Measurements from ENCODE around the gene ANK2. TPM values are rescaled to one million over a fixed set of nuclear protein-coding genes. Genes with fewer than 3 reads are reported as not detected.
"Not testable (repeated sequence)": the region's sequence is repeated elsewhere in the genome, so short reads cannot be mapped to it uniquely, and the experiment has no call there.

The ANK2 gene
- total RNA-seq, 1 experiment from 2014 or later, result 22.5 TPM

DNA sequence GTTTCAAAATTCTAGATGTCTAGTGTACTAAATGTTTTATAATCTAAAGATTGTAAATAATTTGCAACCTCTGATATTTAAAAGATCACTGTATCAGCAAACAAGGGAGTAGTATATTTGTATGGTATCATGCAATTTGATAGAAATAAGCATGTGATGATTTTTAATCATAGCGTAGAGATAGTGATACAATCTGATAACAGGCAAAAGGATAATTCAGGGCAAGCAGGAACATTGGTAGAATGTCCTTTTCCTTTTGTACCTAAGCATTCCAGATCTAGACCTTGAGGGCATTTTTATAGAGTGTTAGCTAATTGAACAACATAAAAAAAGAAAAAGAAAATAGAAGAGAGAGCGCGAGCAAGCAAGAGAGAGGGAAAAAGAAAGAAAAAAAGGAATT, 1.4 kb downstream of the ANK2 start:
- DNase-seq (ENCODE audit: extremely low read depth, low read depth), result no peak

DNA sequence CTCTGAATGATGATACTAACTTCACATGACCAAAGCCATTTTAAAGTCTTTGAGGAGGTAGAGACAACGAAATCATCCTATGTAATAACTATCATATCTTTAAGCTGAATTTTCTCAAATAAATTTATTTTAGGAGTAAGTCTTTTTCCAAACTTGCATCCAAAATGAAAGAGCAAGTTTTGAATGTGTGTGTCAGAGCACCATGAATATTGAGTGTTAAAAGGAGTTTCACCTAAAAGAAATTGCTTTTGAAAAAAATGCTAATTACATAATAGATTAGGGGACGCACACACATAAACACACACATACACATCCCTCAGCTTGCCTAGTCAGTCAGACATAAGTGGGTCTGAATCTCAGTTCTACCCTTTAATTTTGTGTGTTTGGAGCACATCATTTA, 1.9 kb downstream of the ANK2 start:
- no peak for DNase-seq (ENCODE audit: extremely low read depth, low read depth)

DNA sequence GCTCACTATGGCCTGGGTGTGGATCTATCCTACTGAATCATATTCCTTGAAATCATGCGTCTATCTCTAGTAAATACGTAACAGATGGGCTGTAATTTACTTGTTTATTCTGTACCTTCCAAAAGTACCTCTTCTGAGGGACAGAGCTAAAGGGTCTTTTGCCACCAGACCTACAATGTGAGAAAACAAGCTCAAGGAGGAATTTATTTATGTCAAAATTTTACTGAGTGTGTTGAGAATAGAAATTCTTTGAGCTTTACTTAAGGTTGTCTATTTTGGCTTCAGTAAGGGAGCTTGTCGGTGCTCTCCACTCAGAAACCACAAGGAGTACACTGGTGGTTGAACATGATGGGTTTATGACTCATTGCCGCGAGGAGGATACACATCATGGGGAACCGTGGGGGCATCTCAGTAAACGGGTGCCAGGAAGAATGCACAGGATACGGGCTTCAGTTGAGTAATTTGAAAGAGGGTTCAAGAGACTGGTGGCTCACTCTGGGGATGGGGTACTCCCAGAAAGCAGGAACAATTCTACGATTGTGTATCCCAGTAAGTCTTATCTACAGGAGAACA, 3.0 kb downstream of the ANK2 start:
- no peak for DNase-seq (ENCODE audit: extremely low read depth, low read depth)

DNA sequence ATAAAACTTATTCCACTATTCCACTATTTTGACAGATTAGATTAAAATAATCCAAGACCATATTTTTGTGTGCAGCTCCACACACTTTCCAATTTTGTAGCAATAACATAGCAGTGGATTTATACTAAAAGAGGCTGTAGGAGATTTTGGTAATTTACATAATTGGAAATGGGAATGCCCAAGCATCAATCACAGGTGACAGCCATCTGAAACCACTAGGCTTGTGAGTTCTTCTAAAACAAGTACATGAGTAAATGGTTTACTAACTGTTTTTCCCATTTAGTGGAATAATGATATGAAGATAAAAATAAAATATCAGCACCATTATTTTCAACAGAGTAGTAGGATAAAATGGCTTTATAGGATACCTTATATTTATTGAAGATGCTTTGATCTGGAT, 4.4 kb downstream of the ANK2 start:
- DNase-seq (ENCODE audit: extremely low read depth, low read depth), result no peak

DNA sequence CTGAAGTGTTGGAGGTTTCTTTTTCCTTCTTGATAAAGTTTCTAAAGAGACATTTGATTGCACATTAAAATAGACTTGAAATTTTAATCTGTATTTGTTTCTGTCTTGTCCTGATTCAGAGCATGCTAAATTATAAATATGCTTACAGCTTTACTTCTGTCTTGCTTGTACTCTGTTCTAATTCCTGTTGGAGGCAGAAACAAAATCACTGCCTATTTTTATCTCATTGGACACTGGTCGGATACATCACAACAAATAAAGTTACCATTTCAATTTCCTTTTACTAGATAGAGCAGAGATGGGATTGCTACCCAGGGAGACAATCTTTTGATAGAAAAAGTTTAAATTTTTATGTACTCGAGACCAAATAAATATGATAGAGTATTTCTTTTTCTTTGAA, 6.9 kb downstream of the ANK2 start:
- DNase-seq (ENCODE audit: extremely low read depth, low read depth), result no peak

DNA sequence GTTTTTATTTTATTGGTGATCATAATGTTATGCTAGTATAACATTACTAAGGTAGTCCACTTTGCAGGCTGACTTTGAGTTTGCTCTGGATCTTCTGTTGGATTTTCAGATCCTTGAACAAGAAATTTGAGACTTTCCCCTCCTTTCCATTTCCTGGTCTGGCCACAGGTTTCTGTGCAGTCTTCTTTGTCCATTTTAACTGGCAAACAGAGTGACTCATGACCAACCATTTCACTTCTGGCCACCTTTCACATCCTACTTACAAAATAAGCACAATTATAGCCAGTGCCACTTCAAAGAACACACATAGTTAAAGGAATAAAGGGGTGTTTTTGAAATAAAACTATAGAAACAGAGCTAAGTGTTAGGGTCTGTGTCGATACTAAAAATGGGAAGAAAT, 8.4 kb downstream of the ANK2 start:
- no peak for DNase-seq (ENCODE audit: extremely low read depth, low read depth)

DNA sequence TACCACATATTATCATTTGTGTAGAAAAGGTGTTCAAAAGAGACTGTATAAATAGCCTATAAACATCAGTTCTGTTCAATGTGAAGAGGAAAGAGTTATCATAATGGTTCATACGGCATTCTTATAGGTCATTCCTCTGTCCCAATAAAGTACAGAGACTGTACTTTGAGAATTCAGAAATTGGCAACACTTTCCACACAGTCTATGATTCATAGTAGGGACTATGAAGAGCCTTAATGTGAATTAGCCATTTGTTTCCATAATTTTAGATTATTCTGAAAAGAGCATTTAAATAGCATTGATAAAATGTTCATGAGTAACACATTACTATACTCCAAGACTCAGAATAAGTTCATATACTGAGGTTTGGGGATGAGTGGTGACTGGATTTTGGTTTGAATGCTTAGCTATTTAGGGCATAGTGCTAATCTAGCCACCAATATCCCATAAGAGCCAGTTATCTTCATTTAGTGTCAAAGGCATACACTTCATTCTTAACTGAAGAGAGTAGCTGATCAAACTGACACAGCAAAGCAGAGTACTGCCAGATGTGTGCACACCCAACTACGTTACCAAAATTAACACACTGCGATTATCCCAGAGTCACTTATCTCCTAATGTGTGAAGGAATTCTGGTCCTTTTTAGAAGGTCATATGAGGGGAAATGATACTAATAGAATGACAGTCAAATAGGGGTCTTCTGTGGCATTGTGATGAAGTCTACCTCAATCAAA, 10.2 kb downstream of the ANK2 start:
- DNase-seq (ENCODE audit: extremely low read depth, low read depth), result no peak

DNA sequence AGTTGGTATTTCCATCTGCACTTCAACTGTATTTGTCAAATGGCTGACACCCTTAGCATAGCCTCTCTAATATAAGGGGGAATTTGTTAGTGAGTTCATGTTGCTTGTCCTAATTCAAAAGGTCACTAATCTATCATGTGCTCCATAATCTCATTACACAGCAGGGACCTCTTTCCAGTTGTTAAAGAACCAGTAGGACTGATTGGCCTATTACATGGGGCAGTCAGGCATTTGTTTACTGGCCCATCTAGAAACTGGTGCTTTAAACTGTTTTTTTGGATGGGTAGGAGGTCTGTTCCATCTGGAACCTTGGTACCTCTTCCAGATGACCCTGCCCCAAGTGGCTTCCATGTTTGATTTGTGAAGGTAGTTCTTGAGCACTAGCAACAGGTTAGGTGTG, 11.4 kb downstream of the ANK2 start:
- no peak for DNase-seq (ENCODE audit: extremely low read depth, low read depth)

DNA sequence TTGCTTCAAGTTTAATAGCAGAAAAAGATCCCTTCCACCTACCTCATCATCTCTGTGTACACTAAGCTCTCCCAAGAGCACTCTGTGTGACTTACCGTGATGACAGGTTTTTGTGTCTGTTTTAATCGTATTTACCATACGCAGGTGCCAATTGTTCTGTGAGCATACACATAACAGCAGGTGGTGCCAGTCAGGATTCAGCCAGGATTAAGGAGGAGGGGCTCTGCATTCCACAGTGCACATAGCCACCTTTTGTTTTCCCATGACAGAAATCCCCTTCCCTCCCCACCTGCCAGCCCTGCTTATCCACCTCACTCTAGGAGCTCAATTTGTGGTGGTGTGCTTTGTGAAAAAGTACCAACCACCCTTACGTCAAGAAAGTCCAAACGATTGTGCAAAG, 14.8 kb downstream of the ANK2 start:
- no peak for DNase-seq (ENCODE audit: extremely low read depth, low read depth)

DNA sequence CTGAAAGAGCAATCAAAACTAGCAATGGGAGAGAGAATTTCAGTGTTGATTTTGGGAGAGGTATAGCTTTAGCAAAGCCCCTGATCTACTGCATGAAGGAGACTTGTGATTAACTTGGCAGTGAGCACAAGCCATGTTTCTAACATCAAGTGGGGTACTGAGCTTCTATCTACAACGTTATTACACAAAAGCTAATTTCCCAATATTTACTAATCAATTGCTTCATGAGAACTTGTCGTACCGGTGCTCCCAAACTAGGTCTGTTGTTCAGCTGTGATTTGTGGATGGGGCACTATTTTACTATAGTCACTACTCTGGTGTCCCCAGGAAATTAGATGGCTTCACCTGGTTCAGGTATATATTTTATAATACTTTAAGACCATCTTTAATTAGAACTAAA, 16.2 kb downstream of the ANK2 start:
- no peak for DNase-seq (ENCODE audit: extremely low read depth, low read depth)

DNA sequence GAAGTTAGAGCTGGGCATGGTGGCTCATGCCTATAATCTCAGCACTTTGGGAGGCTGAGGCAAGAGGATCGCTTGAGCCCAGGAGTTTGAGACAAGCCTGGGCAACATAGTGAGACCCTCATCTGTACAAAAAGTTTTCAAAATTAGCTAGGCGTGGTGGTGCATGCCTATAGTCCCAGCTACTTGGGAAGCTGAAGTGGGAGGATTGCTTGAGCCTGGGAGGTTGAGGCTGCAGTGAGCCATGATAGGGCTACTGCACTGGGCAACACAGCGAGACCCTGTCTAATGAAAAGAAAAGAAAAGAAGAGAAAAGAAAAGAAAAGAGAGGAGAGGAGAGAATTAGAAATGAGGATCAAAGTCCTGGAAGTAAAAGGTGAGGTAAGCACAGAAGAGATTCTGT, 19.3 kb downstream of the ANK2 start:
- DNase-seq (ENCODE audit: extremely low read depth, low read depth), result not testable (repeated sequence)

DNA sequence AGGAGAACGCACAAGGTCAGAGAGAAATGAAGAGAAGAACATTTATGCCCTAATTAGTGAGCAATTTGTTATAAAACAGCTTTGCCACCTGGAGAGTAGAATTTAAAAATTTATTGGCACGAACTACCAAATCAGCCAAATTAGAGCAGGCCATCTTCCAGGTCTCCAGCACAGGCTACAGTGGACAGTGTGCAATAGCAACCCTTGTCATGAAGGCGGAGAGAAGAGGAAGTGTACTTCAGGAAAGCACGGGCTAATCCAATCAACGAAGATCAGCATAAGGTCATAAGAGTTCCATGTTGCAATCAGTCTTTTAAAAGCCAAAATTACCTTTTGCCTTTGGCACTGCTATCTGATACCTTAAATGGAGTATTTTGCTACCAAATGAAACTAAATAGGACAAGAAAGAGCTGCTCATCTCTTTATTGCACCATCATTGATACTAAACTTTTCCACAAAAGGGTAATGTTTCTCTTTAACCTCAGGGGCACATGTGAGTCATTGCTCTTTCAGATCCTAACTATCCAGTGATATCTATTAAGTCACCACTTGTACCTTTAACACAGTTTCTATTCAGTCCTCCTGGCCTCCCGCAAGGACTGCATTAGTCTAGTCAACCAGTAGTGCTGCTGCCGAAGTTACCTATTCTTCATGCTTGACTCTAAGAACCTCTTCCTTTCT, 19.9 kb downstream of the ANK2 start:
- no peak for DNase-seq (ENCODE audit: extremely low read depth, low read depth)

DNA sequence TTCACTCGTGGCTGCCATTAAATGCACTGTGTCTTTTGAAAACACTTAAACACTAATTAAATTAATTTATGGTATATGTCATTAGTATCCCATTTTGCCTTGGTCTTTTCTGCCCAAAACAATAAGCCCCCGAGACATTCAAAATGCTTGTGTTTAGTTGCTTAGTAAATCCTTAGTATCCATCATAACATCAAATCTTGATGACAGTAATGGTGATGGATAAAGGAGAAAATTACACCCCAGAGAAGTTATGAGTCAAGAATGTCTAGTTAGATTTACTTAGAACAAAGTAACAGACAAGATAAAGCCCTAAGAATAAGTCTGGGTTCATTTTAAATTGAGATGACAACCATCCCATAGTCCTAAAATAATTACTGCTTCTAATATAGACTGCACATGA, 21.3 kb downstream of the ANK2 start:
- no peak for DNase-seq (ENCODE audit: extremely low read depth, low read depth)

DNA sequence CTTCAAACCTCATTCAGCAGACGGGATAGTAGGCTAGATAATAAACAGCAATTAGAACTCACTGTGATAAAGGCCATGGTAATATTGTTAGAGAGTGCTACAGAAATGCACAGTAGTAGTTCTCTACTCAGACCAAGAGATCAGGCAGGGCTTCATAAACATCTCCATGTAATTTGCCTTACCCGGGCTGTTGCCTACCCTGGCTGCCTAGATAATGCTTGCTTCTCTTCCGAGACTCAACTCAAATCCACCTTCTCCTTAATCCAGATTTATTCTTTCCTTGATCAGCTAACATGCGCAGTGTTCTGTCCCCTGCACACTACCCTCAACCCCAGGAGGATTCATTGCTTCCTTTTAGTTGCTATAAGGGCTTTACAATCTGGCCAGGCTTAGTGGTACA, 21.8 kb downstream of the ANK2 start:
- DNase-seq (ENCODE audit: extremely low read depth, low read depth), result no peak

DNA sequence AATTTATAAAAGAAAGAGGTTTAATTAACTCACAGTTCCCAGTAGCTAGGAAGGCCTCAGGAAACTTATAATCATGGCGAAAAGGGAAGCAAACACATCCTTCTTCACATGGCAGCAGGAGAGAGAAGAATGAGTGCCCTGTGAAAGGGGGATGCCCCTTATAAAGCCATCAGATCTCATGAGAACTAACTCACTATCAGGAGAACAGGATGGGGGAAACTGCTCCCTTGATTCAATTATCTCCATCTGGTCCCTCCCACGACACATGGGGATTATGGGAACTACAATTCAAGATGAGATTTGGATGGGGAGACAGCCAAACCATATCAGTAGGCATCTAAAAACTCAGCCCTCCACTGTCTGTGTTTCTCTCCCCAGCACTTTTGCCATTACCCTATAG, 22.4 kb downstream of the ANK2 start:
- DNase-seq (ENCODE audit: extremely low read depth, low read depth), result no peak

DNA sequence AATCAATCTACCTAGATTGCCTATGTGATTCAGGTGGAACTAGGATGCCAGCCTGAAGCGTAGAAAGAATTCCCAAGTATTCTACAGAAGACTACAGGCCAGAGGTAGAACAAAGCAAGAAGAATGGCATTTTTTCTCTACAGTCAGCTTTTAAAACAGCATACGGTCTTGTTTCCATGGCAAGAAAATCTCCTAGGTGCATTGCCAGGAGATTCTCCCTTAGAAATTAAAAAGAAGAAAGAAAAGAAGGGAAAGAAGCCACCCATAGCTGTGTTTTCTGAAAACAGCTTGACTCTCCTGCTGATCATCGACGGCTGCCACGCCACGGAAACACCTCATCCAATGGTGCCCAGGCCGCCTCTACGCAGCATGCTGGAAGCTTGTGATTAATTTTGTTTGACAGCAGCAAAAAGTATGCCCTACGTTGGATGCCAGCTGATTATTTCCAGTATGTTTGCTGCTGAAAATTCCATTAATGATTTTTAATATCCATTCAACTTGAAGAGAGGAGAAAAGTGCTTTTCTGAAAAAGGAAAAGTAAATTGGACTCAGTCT, 24.1 kb downstream of the ANK2 start:
- no peak for DNase-seq (ENCODE audit: extremely low read depth, low read depth)

DNA sequence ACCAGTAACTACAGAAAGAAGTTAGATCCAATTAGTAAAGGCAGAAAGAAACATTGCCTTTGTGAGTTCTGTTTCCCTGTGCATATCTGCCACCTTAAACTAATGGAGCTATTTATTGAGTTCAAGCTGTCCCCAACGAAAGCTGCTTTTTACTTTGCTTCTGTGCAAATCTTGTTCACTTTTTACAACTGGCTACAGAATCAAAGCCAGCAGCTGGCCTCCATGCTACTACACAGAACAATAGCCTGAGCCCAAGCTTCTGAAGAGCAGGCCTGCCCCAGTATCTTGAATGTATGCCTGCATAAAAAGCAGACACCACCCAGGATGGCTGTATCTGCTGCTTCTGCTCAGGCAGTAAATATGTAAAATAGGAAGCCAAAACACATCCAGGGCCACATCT, 28.1 kb downstream of the ANK2 start:
- no peak for DNase-seq (ENCODE audit: extremely low read depth, low read depth)

DNA sequence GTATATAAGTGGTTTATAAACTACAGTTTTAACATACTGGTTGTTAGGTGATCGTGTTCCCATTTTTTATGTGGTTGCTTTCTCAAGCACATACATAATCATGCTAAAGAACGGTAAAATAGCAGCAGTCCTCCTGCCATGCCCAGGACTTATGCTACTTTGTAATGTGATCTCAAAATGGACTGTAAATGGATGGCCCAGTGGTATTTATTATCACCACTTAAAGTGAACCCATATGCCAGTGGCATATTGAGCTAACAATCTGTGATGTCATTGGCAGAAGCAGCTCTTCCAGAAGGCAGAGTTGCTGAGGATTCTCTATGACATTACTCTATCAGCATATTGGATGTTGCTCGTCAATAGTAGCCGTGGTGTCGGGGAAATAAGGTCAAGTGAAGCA, 28.6 kb downstream of the ANK2 start:
- no peak for DNase-seq (ENCODE audit: extremely low read depth, low read depth)

DNA sequence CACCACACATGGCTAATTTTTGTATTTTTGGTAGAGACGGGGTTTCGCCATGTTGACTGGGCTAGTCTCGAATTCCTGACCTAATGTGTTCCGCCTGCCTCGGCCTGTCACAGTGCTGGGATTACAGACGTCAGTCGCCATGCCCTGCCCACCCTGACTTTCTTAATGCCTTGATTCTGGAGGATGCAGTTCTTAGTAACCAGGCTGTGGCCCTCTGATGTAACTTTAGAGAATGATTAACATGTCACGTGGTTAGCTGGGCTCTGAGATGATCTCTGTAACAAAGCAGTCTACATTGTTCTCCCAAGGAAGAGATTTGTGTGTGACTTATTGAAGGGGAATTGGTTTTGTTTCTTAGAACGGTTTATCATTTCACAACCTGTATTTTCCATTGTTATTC, 30.6 kb downstream of the ANK2 start:
- DNase-seq (ENCODE audit: extremely low read depth, low read depth), result no peak

DNA sequence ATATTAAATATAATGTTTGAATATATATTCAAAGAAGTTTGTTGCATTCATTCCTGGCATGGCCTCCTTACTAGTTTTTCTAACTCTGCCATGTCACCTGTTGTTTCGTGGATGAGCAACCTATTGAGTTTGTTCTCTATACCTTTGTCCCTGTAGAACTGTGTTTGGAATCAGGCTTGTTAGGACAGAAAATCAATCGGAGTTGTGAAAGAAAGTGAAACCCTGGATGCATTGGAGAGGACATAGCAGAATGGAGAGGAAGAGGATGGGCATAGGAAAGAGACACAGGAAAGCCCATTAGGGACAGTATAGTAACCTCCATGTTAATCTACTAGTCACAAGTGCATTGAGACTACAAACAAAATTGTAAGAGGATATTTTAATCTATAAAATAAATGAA, 31.2 kb downstream of the ANK2 start:
- DNase-seq (ENCODE audit: extremely low read depth, low read depth), result no peak

DNA sequence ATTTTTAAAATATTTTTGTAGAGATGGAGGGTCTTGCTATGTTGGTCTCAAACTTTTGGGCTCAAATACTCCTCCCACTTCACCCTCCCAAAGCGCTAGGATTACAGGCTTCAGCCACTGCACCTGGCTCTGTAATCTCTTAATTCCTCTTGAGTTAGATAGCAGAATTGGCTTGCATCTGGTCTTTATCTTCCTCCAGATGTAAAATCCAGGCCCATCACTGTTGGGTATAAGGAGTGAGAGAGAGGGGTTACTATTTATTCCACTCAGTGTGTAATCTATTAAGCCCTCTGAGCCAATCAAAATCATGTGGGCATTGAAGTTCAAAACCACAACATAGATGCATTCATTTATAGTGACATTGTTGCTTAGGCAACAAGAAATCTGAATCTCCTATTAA, 33.9 kb downstream of the ANK2 start:
- DNase-seq (ENCODE audit: extremely low read depth, low read depth), result no peak

DNA sequence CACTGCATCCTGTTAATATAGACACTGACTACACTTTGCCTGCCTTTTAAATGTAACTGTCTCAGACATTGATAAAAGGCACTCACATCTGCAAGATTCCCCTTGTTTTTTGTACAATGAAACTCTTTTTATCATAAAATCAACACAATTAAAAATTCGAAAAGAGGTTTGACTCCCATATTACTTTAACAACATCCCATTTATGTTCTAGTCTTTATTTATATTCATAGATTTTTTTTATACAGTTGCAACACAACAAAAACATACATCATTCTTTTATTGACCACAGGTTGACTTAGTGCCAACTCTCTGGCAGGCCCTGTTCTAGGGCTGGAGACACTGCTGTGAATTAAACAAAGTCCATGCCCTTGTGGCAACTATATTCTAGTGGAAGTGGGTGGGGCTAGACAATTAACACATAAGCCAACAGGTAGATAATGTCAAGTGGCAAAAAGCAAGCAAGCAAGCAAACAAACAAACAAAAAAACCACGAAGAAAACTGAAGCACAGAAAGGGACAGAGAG, 36.8 kb downstream of the ANK2 start:
- no peak for DNase-seq (ENCODE audit: extremely low read depth, low read depth)
